IMR-90 (cell line): ENCODE measurements around the gene LRRC56. TPM values are rescaled to one million over a fixed set of nuclear protein-coding genes. Genes with fewer than 3 reads are reported as not detected.

Source experiments
- ATAC-seq: fragments of 200-7000 bp; cut with Tn5 transposase; 2 replicates; pipeline ENCODE4 v1.9.1; 2020; ENCODE audit warnings: low read depth, mild to moderate bottlenecking, moderate library complexity
- BruUV-seq: library from RNA; stranded (reverse); fragments of 400-500 nt; replicated peaks from 2 replicates; lab custom pipeline; 2021; lab: Mats Ljungman, UMichigan
- CTCF ChIA-PET: fragments of 300-600 bp; formaldehyde crosslinking; extraction: SDS; loops from one replicate; lab custom pipeline; 2021; ENCODE audit warnings: antibody characterized with exemption; lab: Yijun Ruan, JAX
- POLR2A ChIA-PET: fragments of 300-600 bp; sonication (Branson Sonifier 250); formaldehyde crosslinking; loops from one replicate; lab custom pipeline; 2022; ENCODE audit warnings: antibody characterized with exemption; ENCODE audit not compliant: unreplicated experiment; lab: Charles Lee
- DNase-seq: peaks from one replicate; pipeline ENCODE4 v3.0.0; 2013
- H2AFZ ChIP-seq: replicated peaks from 2 replicates; pipeline ENCODE3; 2013; ENCODE audit warnings: low read length, mild to moderate bottlenecking; ENCODE audit not compliant: poor library complexity
- H2AK5ac ChIP-seq: 2 replicates; pipeline ENCODE4 v1.6.1; 2013; ENCODE audit warnings: low read depth, low read length, inconsistent platforms
- H2AK9ac ChIP-seq: replicated peaks from 2 replicates; pipeline ENCODE3; 2013; ENCODE audit warnings: mild to moderate bottlenecking, low read depth, low read length, moderate library complexity; ENCODE audit not compliant: poor library complexity
- H2BK120ac ChIP-seq: 2 replicates; pipeline ENCODE4 v1.6.1; 2013; ENCODE audit warnings: low read depth, low read length, inconsistent platforms
- H2BK15ac ChIP-seq: 3 replicates; pipeline ENCODE4 v1.6.1; 2013; ENCODE audit warnings: low read depth, low read length, inconsistent platforms
- H2BK20ac ChIP-seq: 2 replicates; pipeline ENCODE4 v1.6.1; 2013; ENCODE audit warnings: low read depth, mild to moderate bottlenecking, inconsistent platforms, low read length, moderate library complexity
- H2BK5ac ChIP-seq: 2 replicates; pipeline ENCODE4 v1.6.1; 2013; ENCODE audit warnings: mild to moderate bottlenecking, low read depth, low read length, inconsistent platforms; ENCODE audit not compliant: poor library complexity, severe bottlenecking
- H3K14ac ChIP-seq: replicated peaks from 2 replicates; pipeline ENCODE4 v1.6.1; 2013; ENCODE audit warnings: low read depth, low read length, inconsistent platforms
- H3K18ac ChIP-seq: 2 replicates; pipeline ENCODE4 v1.6.1; 2013; ENCODE audit warnings: low read depth, low read length, control low read depth
- H3K23ac ChIP-seq: 2 replicates; pipeline ENCODE4 v1.6.1; 2013; ENCODE audit warnings: low read depth, low read length, inconsistent platforms
- H3K27ac ChIP-seq: 2 replicates; pipeline ENCODE4 v1.5.1; 2013; ENCODE audit warnings: mild to moderate bottlenecking, control low read depth, low read length; ENCODE audit not compliant: insufficient read depth
- H3K27me3 ChIP-seq: 2 replicates; pipeline ENCODE4 v1.6.1; 2013; ENCODE audit warnings: low read length; ENCODE audit not compliant: control insufficient read depth, insufficient read depth
- H3K36me3 ChIP-seq: 2 replicates; pipeline ENCODE4 v1.6.1; 2013; ENCODE audit warnings: low read length, mixed read lengths; ENCODE audit not compliant: control insufficient read depth, insufficient read depth
- H3K4ac ChIP-seq: 2 replicates; pipeline ENCODE4 v1.6.1; 2013; ENCODE audit warnings: low read depth, low read length, inconsistent platforms
- H3K4me1 ChIP-seq: 2 replicates; pipeline ENCODE4 v1.6.1; 2013; ENCODE audit warnings: low read length, mixed read lengths; ENCODE audit not compliant: control insufficient read depth, insufficient read depth
- H3K4me2 ChIP-seq: 2 replicates; pipeline ENCODE4 v1.6.1; 2013; ENCODE audit warnings: low read depth, mild to moderate bottlenecking, control low read depth, low read length, moderate library complexity
- H3K4me3 ChIP-seq: 2 replicates; pipeline ENCODE4 v1.5.1; 2013; ENCODE audit warnings: low read depth, mild to moderate bottlenecking, control low read depth, low read length, moderate library complexity; ENCODE audit not compliant: insufficient read depth
- H3K56ac ChIP-seq: 2 replicates; pipeline ENCODE4 v1.6.1; 2013; ENCODE audit warnings: low read length, inconsistent platforms; ENCODE audit not compliant: insufficient read depth; ENCODE audit errors: extremely low read depth
- H3K79me1 ChIP-seq, 2 experiments: 2 replicates each; pipeline ENCODE4 v1.6.1; 2013; ENCODE audit warnings: low read length in 2 of 2, inconsistent platforms in 1 of 2, low read depth in 1 of 2
- H3K9ac ChIP-seq: 2 replicates; pipeline ENCODE4 v1.6.1; 2013; ENCODE audit warnings: low read depth, low read length, control low read depth
- H3K9me1 ChIP-seq: 2 replicates; pipeline ENCODE4 v1.6.1; 2013; ENCODE audit warnings: low read length, inconsistent platforms; ENCODE audit not compliant: insufficient read depth
- H3K9me3 ChIP-seq: 2 replicates; pipeline ENCODE4 v1.6.1; 2013; ENCODE audit warnings: low read length; ENCODE audit not compliant: control insufficient read depth, insufficient read depth
- H4K20me1 ChIP-seq: 2 replicates; pipeline ENCODE4 v1.6.1; 2013; ENCODE audit warnings: low read length, inconsistent platforms; ENCODE audit not compliant: insufficient read depth
- H4K5ac ChIP-seq: 2 replicates; pipeline ENCODE4 v1.6.1; 2013; ENCODE audit warnings: mild to moderate bottlenecking, low read depth, low read length, control low read depth
- H4K8ac ChIP-seq, 2 experiments: 2 replicates each; pipeline ENCODE4 v1.6.1; 2013; ENCODE audit warnings: low read depth in 2 of 2, low read length in 2 of 2, control low read depth in 1 of 2, inconsistent platforms in 1 of 2
- H4K91ac ChIP-seq: 2 replicates; pipeline ENCODE4 v1.6.1; 2013; ENCODE audit warnings: low read depth, low read length, inconsistent platforms; ENCODE audit not compliant: insufficient read depth
- MAZ ChIP-seq: IDR thresholded peaks from 2 replicates; pipeline ENCODE4 v1.6.1; 2012; ENCODE audit warnings: low read depth, mild to moderate bottlenecking, low read length, improper control_type of control experiment, moderate library complexity, borderline replicate concordance
- MXI1 ChIP-seq: IDR thresholded peaks from 2 replicates; pipeline ENCODE4 v1.6.1; 2012; ENCODE audit warnings: low read depth, mild to moderate bottlenecking, low read length, moderate library complexity, borderline replicate concordance
- SMC3 ChIP-seq: fragments of 150-350 bp; IDR thresholded peaks from 2 replicates; pipeline ENCODE4 v1.6.1; 2016; ENCODE audit warnings: low read depth, mild to moderate bottlenecking, antibody characterized with exemption, low read length, moderate library complexity
- WGBS, 2 experiments: methylation state at CpG; one replicate each; pipeline versions ENCODE4 v1.1.5 to v1.1.7; 2013; ENCODE audit warnings: missing lambda C conversion rate in 2 of 2; ENCODE audit not compliant: insufficient read length in 1 of 2; ENCODE audit errors: extremely low coverage in 2 of 2; 5-methylcytosine and 5-hydroxymethylcytosine counted together
- dilution Hi-C: fragments of 300-500 bp; cut with HindIII; formaldehyde crosslinking; loops from one replicate; pipeline ENCODE4 v1.14.3; 2018; ENCODE audit warnings: low sequenced_read_pairs; ENCODE audit not compliant: unreplicated experiment
- in situ Hi-C: fragments of 300-500 bp; cut with MboI; formaldehyde crosslinking; loops from 3 replicates; pipeline ENCODE4 v1.14.3; 2019; ENCODE audit warnings: low sequenced_read_pairs, inconsistent platforms, mixed read lengths
- intact Hi-C: fragments of 100-400 bp; cut with micrococcal nuclease; formaldehyde crosslinking; loops from 2 replicates; pipeline ENCODE4 v1.10.0; 2022
- polyA plus RNA-seq, 3 experiments: library from polyadenylated mRNA; depleted of rRNA; stranded (reverse); fragments of >200 nt; gene quantifications; 2 replicates each; pipeline ENCODE4 v1.2.3, GENCODE V29; 2012; ENCODE audit warnings: low replicate concordance in 1 of 3
- total RNA-seq: library from RNA; depleted of rRNA; stranded (reverse); fragments of >200 nt; gene quantifications from 2 replicates; pipeline ENCODE4 v1.2.3, GENCODE V29; 2012

Gene LRRC56
- total and polyA plus RNA-seq, 2 of the 4 experiments (the other 2 are of a cell fraction), result 0.36 to 1.3 TPM

DNA sequence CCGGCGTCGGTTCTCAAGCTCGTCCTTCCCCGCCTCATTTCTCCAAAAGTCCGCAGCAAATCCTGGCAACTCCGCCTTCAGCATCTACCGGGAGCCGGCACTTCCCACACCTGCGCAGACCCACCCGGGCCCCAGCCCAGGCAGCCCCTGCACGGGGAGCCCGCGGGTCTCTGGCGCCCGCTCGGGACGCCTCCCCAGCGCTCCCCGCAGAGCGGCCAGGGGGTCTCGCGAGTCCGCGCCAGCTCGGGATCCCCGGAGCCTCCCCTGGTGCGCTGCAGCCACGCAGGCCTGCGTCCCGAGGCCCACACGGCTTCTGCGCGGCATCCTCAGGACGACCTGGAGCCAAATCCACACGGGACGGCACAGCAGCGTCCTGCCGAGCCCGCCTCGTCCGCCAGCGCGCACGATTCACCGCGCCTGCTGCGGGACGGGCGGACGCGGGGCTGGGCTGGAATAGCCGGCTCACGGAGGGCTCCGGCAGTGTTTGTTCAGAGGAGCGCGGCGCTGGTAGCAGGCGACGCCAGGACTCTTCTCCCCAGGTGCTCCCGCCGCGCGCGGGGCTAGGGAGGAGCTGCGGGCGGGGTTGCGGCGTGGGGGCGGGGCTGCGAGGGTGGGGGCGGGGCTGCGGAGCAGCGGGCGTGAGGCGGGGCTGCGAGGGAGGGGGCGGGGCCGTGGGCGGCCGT lies 38.1 kb downstream of the LRRC56 start:
- Histone ChIP-seq H2BK5ac (peak overlapping the region; percentile 35), H4K8ac (peak overlapping the region in 1 of 2 experiments; percentile 47; a peak in 2 of 4 replicates), H4K91ac (peak overlapping the region; percentile 21; the same call in 1 of the 2 replicates), H2BK20ac (no peak overlapping the region), H3K9me3 (no peaks in the 10 kb centered on the region), H3K27me3 (no peaks in the 10 kb centered on the region; the same call in 1 of the 2 replicates), H3K4me1 (peaks cover 16% of the 10 kb centered on the region), H4K20me1 (peaks cover 44% of the 10 kb centered on the region), H3K4me2 (peak overlapping the region; percentile 92), H3K4me3 (peak overlapping the region; percentile 96), H3K14ac (peak overlapping the region; percentile 53; the same call in 1 of the 2 replicates), H3K23ac (peak overlapping the region; percentile 79; the same call in 1 of the 2 replicates), H4K5ac (0 out of 2 replicates have a peak overlapping the region, but pooled peaks have one; percentile 40), H3K4ac (peak overlapping the region; percentile 73), H3K56ac (no peak overlapping the region), H3K18ac (no peak overlapping the region), H3K79me1 (peaks cover 2 to 27% of the 10 kb centered on the region in 2 experiments; a peak in 3 of 4 replicates), H3K9me1 (peaks cover 15% of the 10 kb centered on the region), H2BK120ac (no peak overlapping the region), H3K9ac (peak overlapping the region; percentile 84), H2AK9ac (peak overlapping the region; percentile 83), H2AFZ (peak overlapping the region; percentile 96), H2BK15ac (no peak overlapping the region), H3K36me3 (peaks cover 3% of the 10 kb centered on the region; the same call in 1 of the 2 replicates), H2AK5ac (peak overlapping the region; percentile 23; the same call in 1 of the 2 replicates), H3K27ac (peak overlapping the region; percentile 60; the same call in 1 of the 2 replicates)
- CTCF ChIA-PET, result no interaction called here
- in situ Hi-C loops (no loop called here), dilution Hi-C loops (no loop called here), intact Hi-C loops (no loop called here)
- POLR2A ChIA-PET, result no interaction called here
- ATAC-seq, result peak; percentile 13
- BruUV-seq, result no TSS peak
- TF ChIP-seq MAZ (peak; percentile 46; the same call in 1 of the 2 replicates), SMC3 (no peak), MXI1 (0 out of 2 replicates have a peak, but pooled peaks have one; percentile 31)
- no peak for DNase-seq
- WGBS, 2 experiments, result 1% methylated on average over 33 of the region's 81 CpGs; no CpG with 5 or more reads in 1 of the 2 experiments
